ENCODE measurements around the gene JAK3. TPM values are rescaled to one million over a fixed set of nuclear protein-coding genes. Genes with fewer than 3 reads are reported as not detected.

The JAK3 gene
- polyA plus RNA-seq, 1 experiment: 0.99 TPM

DNA sequence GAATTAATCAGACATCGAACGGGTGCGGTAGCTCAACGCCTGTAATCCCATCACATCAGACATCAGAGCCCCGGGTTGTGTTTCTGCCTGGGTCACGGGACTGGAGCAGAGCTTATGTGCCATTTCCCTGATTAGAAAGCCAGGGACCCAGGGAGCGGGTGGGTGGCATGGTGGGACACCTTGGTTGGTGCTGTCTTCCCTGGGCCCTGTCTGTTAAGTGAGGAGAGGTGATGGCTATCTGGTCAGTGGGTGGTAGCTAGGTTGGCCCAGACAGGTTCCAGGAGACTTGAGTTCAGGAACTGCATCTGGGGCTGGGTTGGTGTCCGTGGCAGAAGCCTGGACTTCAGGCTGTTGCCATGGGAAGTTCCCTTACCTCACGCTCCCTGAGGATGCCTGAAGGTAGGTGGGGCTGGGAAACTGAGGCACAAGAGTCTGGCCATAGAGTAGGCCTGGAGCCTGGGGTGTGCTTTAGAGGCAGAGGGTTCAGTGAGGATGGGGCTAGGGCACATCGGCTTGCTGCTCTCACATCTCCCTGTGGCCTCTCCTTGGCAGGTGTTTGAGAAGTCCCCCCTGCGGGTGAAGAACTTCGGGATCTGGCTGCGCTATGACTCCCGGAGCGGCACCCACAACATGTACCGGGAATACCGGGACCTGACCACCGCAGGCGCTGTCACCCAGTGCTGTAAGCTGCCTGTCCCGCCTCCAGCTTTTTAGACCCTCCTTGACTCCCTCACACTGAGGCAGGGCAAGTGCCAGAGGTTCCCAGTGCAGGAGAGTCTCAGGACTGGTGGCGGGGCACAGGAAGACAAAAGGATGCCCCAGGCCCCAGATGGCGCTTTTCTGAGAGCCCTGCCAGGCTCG lies 14.0 kb upstream of the JAK3 start:
- DNase-seq (ENCODE audit: low read depth, low spot score): no peak
- no peaks in the 10 kb centered on the region; the same call in 1 of the 2 replicates for H3K9me3 ChIP-seq (ENCODE audit: control insufficient read depth, insufficient read depth, low read length)
- H3K27me3 ChIP-seq (ENCODE audit: control insufficient read depth, insufficient read depth, low read length): no peaks in the 10 kb centered on the region
- peak overlapping the region; percentile 31 for H3K27ac ChIP-seq (ENCODE audit: low read depth, low read length)
- peak overlapping the region; percentile 94 for H3K4me3 ChIP-seq (ENCODE audit: low read depth, low read length)
- ChIA-PET POLR2A (no interaction called here), CTCF (interaction anchor here (0.6 to 1.4 kb wide), 2 partner anchors 76 to 163 kb away, joined by 3 to 5 read pairs; no protein-coding TSS in a partner anchor)
- TF ChIP-seq, protein P1, sequence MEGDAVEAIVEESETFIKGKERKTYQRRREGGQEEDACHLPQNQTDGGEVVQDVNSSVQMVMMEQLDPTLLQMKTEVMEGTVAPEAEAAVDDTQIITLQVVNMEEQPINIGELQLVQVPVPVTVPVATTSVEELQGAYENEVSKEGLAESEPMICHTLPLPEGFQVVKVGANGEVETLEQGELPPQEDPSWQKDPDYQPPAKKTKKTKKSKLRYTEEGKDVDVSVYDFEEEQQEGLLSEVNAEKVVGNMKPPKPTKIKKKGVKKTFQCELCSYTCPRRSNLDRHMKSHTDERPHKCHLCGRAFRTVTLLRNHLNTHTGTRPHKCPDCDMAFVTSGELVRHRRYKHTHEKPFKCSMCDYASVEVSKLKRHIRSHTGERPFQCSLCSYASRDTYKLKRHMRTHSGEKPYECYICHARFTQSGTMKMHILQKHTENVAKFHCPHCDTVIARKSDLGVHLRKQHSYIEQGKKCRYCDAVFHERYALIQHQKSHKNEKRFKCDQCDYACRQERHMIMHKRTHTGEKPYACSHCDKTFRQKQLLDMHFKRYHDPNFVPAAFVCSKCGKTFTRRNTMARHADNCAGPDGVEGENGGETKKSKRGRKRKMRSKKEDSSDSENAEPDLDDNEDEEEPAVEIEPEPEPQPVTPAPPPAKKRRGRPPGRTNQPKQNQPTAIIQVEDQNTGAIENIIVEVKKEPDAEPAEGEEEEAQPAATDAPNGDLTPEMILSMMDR (IDR thresholded peaks at IDR 0.05; ENCODE audit: low read depth, low read length): no peak

DNA sequence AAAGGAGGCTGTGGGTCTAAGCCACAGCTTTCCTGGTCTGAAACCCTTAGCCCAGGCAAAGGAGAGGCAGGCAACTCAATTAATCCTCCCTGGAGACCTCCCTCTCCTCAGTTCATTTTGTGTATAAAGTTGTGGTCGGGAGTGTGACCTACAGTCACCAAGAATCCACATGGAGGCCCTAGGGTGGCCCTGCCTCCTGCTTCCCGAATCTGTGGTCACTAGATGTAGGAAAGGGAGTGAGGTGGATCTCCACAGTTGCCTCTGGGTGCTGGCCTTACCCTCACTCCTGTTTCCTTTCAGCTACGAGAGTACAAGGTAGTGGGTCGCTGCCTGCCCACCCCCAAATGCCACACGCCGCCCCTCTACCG lies 13.2 kb upstream of the JAK3 start:
- Histone ChIP-seq H3K4me3 (ENCODE audit: low read depth, low read length) (peak overlapping the region; percentile 94), H3K27me3 (ENCODE audit: control insufficient read depth, insufficient read depth, low read length) (no peaks in the 10 kb centered on the region), H3K27ac (ENCODE audit: low read depth, low read length) (no peak overlapping the region), H3K9me3 (ENCODE audit: control insufficient read depth, insufficient read depth, low read length) (no peaks in the 10 kb centered on the region; the same call in 1 of the 2 replicates)
- CTCF ChIA-PET: interaction anchor here (1.4 kb wide), 1 partner anchor 76 kb away, joined by 5 read pairs; no protein-coding TSS in a partner anchor
- no peak for DNase-seq (ENCODE audit: low read depth, low spot score)
- TF ChIP-seq, protein P1 (IDR thresholded peaks at IDR 0.05; ENCODE audit: low read depth, low read length): no peak
- POLR2A ChIA-PET: interaction anchor here (0.6 to 0.9 kb wide), 2 partner anchors 134 to 614 kb away, joined by 3 read pairs; no protein-coding TSS in a partner anchor

GRCh38 chr19:17860331-17860992 lies 12.7 kb upstream of the JAK3 start:
- POLR2A ChIA-PET: interaction anchor here (0.6 to 1.8 kb wide), 6 partner anchors 10 to 614 kb away, joined by 3 to 24 read pairs (median 5); partner anchors contain the start of genes CCDC124 and JAK3
- no peak overlapping the region for H3K27ac ChIP-seq (ENCODE audit: low read depth, low read length)
- H3K27me3 ChIP-seq (ENCODE audit: control insufficient read depth, insufficient read depth, low read length): no peaks in the 10 kb centered on the region
- no peaks in the 10 kb centered on the region; the same call in 1 of the 2 replicates for H3K9me3 ChIP-seq (ENCODE audit: control insufficient read depth, insufficient read depth, low read length)
- H3K4me3 ChIP-seq (ENCODE audit: low read depth, low read length): peak overlapping the region; percentile 94
- no peak for DNase-seq (ENCODE audit: low read depth, low spot score)
- TF ChIP-seq, protein P1 (IDR thresholded peaks at IDR 0.05; ENCODE audit: low read depth, low read length): no peak
- CTCF ChIA-PET: interaction anchor here (1.4 to 1.8 kb wide), 2 partner anchors 73 to 77 kb away, joined by 5 to 28 read pairs; partner anchors contain the start of gene CCDC124

- POLR2A ChIA-PET: interaction anchor here (0.6 to 1.8 kb wide), 11 partner anchors 8 to 563 kb away, joined by 3 to 24 read pairs (median 6); partner anchors contain the start of genes CCDC124 and JAK3
- CTCF ChIA-PET: interaction anchor here (0.6 to 1.9 kb wide), 31 partner anchors 8 to 514 kb away, joined by 3 to 28 read pairs (median 3); partner anchors contain the start of genes CCDC124, IL12RB1, JAK3 and SLC5A5
- peak; percentile 99 for DNase-seq (ENCODE audit: low read depth, low spot score)
- Histone ChIP-seq H3K4me3 (ENCODE audit: low read depth, low read length) (peak within 1 kb of the TSS; percentile 94), H3K27ac (ENCODE audit: low read depth, low read length) (no peak within 1 kb of the TSS), H3K27me3 (ENCODE audit: control insufficient read depth, insufficient read depth, low read length) (no peaks in the 10 kb centered on the region), H3K9me3 (ENCODE audit: control insufficient read depth, insufficient read depth, low read length) (no peaks in the 10 kb centered on the region; the same call in 1 of the 2 replicates)
- TF ChIP-seq, protein P1 (IDR thresholded peaks at IDR 0.05; ENCODE audit: low read depth, low read length): peak; percentile 81
Measured at GRCh38 chr19:17859533-17860330, 11.9 kb upstream of the JAK3 start, which contains the start of gene RPL18A. Gene RPL18A, plus strand, starts transcription at chr19:17859910. Its CDS starts 47 bp downstream, at chr19:17859957.
